Prostate gland (tissue), 2 donors: ENCODE data around the gene RARG.

Experiments used
- POLR2A ChIP-seq: fragments of 450-650 bp; IDR thresholded peaks from one replicate; pipeline ENCODE4 v1.6.1; 2016; ENCODE audit warnings: antibody characterized with exemption, mild to moderate bottlenecking
- TF ChIP-seq, protein P1 (sequence below), 4 experiments: fragments of 200-600 bp in 2 of 4; fragments of 450-650 bp in 2 of 4; sonication (generic) in 2 of 4; IDR thresholded peaks; 1 replicate in 3 of 4; 2 replicates in 1 of 4; pipeline ENCODE4 v1.5.1; 2016 to 2019; ENCODE audit warnings: antibody characterized with exemption in 4 of 4, mild to moderate bottlenecking in 2 of 4, moderate library complexity in 2 of 4

DNA sequence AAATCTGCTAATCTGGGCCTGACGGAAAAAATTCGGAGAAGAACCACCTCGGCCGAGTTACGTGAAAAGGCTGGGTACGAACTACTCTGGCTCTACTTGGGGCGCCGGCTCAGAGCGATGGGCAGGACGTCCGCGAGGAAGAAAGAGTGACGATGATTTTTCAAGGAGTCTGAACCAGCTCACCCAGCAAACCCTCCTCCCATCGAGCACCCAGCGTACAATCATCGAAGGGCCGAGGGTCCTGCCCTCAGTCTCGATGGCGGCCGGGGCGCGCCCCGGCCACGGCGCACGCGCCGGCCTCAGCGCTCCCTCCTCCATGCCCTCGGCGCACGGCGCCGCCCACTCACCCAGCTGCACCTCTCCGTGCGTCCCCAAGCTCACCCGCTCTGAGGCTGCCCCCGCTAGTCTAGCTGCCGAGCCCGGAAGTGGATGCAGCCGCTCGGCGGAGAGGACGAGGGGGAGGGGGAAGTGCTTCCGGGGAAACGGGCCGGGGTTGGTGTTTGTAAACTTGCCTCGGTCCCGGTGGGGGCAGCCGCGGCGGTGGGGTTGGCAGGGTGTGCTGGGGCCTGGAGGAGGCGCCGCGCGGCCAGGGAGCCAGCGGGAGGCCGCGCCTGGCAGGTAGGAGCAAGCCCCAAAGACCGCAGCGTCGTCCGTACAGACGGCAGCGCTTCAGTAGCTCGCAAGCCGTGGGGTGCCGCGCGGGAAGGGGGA, 51.6 kb downstream of the RARG start, which contains the start of the genes CSAD and ZNF740:
- peak; percentile 79 for TF ChIP-seq POLR2A
- TF ChIP-seq, protein P1, sequence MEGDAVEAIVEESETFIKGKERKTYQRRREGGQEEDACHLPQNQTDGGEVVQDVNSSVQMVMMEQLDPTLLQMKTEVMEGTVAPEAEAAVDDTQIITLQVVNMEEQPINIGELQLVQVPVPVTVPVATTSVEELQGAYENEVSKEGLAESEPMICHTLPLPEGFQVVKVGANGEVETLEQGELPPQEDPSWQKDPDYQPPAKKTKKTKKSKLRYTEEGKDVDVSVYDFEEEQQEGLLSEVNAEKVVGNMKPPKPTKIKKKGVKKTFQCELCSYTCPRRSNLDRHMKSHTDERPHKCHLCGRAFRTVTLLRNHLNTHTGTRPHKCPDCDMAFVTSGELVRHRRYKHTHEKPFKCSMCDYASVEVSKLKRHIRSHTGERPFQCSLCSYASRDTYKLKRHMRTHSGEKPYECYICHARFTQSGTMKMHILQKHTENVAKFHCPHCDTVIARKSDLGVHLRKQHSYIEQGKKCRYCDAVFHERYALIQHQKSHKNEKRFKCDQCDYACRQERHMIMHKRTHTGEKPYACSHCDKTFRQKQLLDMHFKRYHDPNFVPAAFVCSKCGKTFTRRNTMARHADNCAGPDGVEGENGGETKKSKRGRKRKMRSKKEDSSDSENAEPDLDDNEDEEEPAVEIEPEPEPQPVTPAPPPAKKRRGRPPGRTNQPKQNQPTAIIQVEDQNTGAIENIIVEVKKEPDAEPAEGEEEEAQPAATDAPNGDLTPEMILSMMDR (IDR thresholded peaks at IDR 0.05) = peak in 2 of 4 experiments; percentile 26 to 30
